HepG2 (cell line): ENCODE measurements around the gene NEMP2. TPM values are rescaled to one million over a fixed set of nuclear protein-coding genes. Genes with fewer than 3 reads are reported as not detected.
"Not testable (repeated sequence)": the region's sequence is repeated elsewhere in the genome, so short reads cannot be mapped to it uniquely, and the experiment has no call there.

Source experiments
- ATAC-seq: fragments of 200-7000 bp; cut with Tn5 transposase; 3 replicates; pipeline ENCODE4 v1.9.1; 2020; ENCODE audit warnings: mild to moderate bottlenecking, moderate library complexity
- BruUV-seq: library from RNA; stranded (reverse); fragments of 400-500 nt; replicated peaks from 2 replicates; lab custom pipeline; 2021; lab: Mats Ljungman, UMichigan
- CTCF ChIA-PET: fragments of 300-600 bp; formaldehyde crosslinking; extraction: SDS; loops from one replicate; lab custom pipeline; 2021; ENCODE audit warnings: low total read pairs, inconsistent platforms, low intra/inter-chr PET ratio; lab: Yijun Ruan, JAX
- POLR2A ChIA-PET: fragments of 350-600 bp; sonication (Branson Sonifier 250); formaldehyde crosslinking; loops from one replicate; lab custom pipeline; 2020; ENCODE audit warnings: antibody characterized with exemption, inconsistent platforms; lab: Yijun Ruan, JAX
- DNase-seq: peaks from one replicate; pipeline ENCODE4 v3.0.0-alpha.2; 2015; ENCODE audit warnings: low spot score
- FAIRE-seq: peaks from 3 replicates; lab custom pipeline; 2011; peaks lifted over from hg19 to GRCh38; lab: Jason Lieb, UNC
- H2AFZ ChIP-seq: one replicate; pipeline ENCODE4 v1.6.1; 2011; ENCODE audit warnings: low read length, inconsistent platforms
- H3K27ac ChIP-seq: fragments of 300-600 bp; 3 replicates; pipeline ENCODE4 v1.8.0; 2011; ENCODE audit warnings: mixed run types, mild to moderate bottlenecking, mixed read lengths, low read length, inconsistent platforms; ENCODE audit not compliant: insufficient read depth; ENCODE audit errors: extremely low read length
- H3K27me3 ChIP-seq, 2 experiments: fragments of 200-600 bp in 1 of 2; 2 replicates in 1 of 2; 3 replicates in 1 of 2; pipeline versions ENCODE4 v1.6.0 to v1.8.0; 2011; ENCODE audit warnings: low read length in 2 of 2, mild to moderate bottlenecking in 2 of 2, moderate library complexity in 2 of 2, inconsistent platforms in 1 of 2; ENCODE audit not compliant: insufficient read depth in 2 of 2, control insufficient read depth in 1 of 2
- H3K36me3 ChIP-seq, 2 experiments: fragments of 200-600 bp in 1 of 2; replicated peaks in 1 of 2; 2 replicates in 1 of 2; 3 replicates in 1 of 2; pipeline versions ENCODE4 v1.5.1 to v1.8.0; 2011; ENCODE audit warnings: low read length in 2 of 2, inconsistent platforms in 1 of 2; ENCODE audit not compliant: insufficient read depth in 2 of 2, control insufficient read depth in 1 of 2
- H3K4me1 ChIP-seq: 2 replicates; pipeline ENCODE4 v1.5.1; 2012; ENCODE audit warnings: low read length, inconsistent platforms; ENCODE audit not compliant: insufficient read depth
- H3K4me2 ChIP-seq: 2 replicates; pipeline ENCODE4 v1.6.0; 2011; ENCODE audit warnings: low read depth, low read length, inconsistent platforms
- H3K4me3 ChIP-seq, 3 experiments: fragments of 200-600 bp in 1 of 3; sonication (generic), shearing (Covaris generic) in 1 of 3; replicated peaks in 1 of 3; 2 replicates each; pipeline ENCODE4 v1.5.1; 2011 to 2016; ENCODE audit warnings: low read length in 3 of 3, inconsistent platforms in 2 of 3, low read depth in 2 of 3, mild to moderate bottlenecking in 2 of 3, control low read depth in 1 of 3, mixed read lengths in 1 of 3; ENCODE audit not compliant: insufficient read depth in 1 of 3
- H3K79me2 ChIP-seq: one replicate; pipeline ENCODE4 v1.6.1; 2011; ENCODE audit warnings: low read length, inconsistent platforms; ENCODE audit not compliant: insufficient read depth
- H3K9ac ChIP-seq: 2 replicates; pipeline ENCODE4 v1.6.0; 2011; ENCODE audit warnings: mild to moderate bottlenecking, low read depth, low read length, inconsistent platforms; ENCODE audit not compliant: insufficient read depth
- H3K9me3 ChIP-seq: 2 replicates; pipeline ENCODE4 v1.5.1; 2012; ENCODE audit warnings: mild to moderate bottlenecking, low read length
- H4K20me1 ChIP-seq: 2 replicates; pipeline ENCODE4 v1.6.0; 2011; ENCODE audit warnings: inconsistent platforms, mild to moderate bottlenecking, low read length, moderate library complexity; ENCODE audit not compliant: insufficient read depth
- ATF4 ChIP-seq, 2 experiments: fragments of 450-650 bp in 1 of 2; sonication (generic) in 1 of 2; formaldehyde crosslinking; IDR thresholded peaks; 2 replicates each; pipeline versions ENCODE4 v1.5.0 to v1.8.0; 2020 to 2022; ENCODE audit warnings: mild to moderate bottlenecking in 1 of 2, missing genetic modification reagents in 1 of 2
- ATF7 ChIP-seq, 2 experiments: fragments of 450-650 bp in 1 of 2; sonication (generic) in 1 of 2; formaldehyde crosslinking in 1 of 2; IDR thresholded peaks; 2 replicates each; pipeline versions ENCODE4 v1.4.0 to v1.6.1; 2016 to 2020; ENCODE audit warnings: antibody characterized with exemption in 1 of 2, mild to moderate bottlenecking in 1 of 2, missing genetic modification reagents in 1 of 2
- CEBPB ChIP-seq: IDR thresholded peaks from 2 replicates; pipeline ENCODE4 v1.6.1; 2011; ENCODE audit warnings: low read depth, low read length, improper control_type of control experiment, borderline replicate concordance
- CEBPG ChIP-seq: IDR thresholded peaks from 2 replicates; pipeline ENCODE4 v1.6.1; 2016
- KLF13 ChIP-seq: sonication (generic); formaldehyde crosslinking; IDR thresholded peaks from 2 replicates; pipeline ENCODE4 v1.4.0; 2020; ENCODE audit warnings: mild to moderate bottlenecking, missing genetic modification reagents
- MAFK ChIP-seq, 2 experiments: IDR thresholded peaks in 1 of 2; conservative IDR thresholded peaks in 1 of 2; 2 replicates each; pipeline ENCODE4 v1.6.1; 2011; ENCODE audit warnings: improper control_type of control experiment in 2 of 2, low read length in 2 of 2
- RFX1 ChIP-seq: fragments of 450-650 bp; IDR thresholded peaks from 2 replicates; pipeline ENCODE4 v1.6.1; 2017
- RFX3 ChIP-seq: IDR thresholded peaks from 2 replicates; pipeline ENCODE4 v1.6.1; 2016; ENCODE audit warnings: missing biosample characterization, missing genetic modification reagents
- WGBS: methylation state at CpG from one replicate; pipeline ENCODE4 v1.1.6; 2017; ENCODE audit warnings: low lambda C conversion rate; 5-methylcytosine and 5-hydroxymethylcytosine counted together
- in situ Hi-C: cut with HindIII; loops from 2 replicates; pipeline ENCODE4 v1.10.0; 2017; ENCODE audit warnings: low pct_unique_long_range_greater_than_20kb; ENCODE audit not compliant: extremely low pct_ligation_motif_present
- intact Hi-C: fragments of 100-400 bp; cut with micrococcal nuclease; formaldehyde crosslinking; loops from one replicate; pipeline ENCODE4 v1.10.0; 2022; ENCODE audit not compliant: unreplicated experiment
- polyA plus RNA-seq, 8 experiments: library from polyadenylated mRNA; depleted of rRNA in 3 of 8; stranded (reverse) in 7 of 8; unstranded in 1 of 8; fragments of >200 nt; fragmentation: Illumina TruSeq in 4 of 8; extraction: Trizol in 4 of 8; gene quantifications; 2 replicates each; pipeline versions ENCODE4 v1.2.1 to v1.2.3, GENCODE V29; 2011 to 2016; ENCODE audit warnings: low read depth in 4 of 8, missing spikeins in 1 of 8, mixed read lengths in 1 of 8; ENCODE audit not compliant: insufficient read depth in 1 of 8
- total RNA-seq, 5 experiments: library from RNA; depleted of rRNA; stranded (reverse); fragments of >200 nt; fragmentation: Illumina TruSeq; extraction: Trizol; gene quantifications; 2 replicates each; pipeline ENCODE4 v1.2.3, GENCODE V29; 2016; ENCODE audit warnings: low read depth in 1 of 5
- TF ChIP-seq, protein P1 (sequence below): sonication (generic); formaldehyde crosslinking; IDR thresholded peaks from 2 replicates; pipeline ENCODE4 v1.4.0; 2020; ENCODE audit warnings: missing genetic modification reagents

The NEMP2 gene
- total and polyA plus RNA-seq, 2 of the 13 experiments (the other 11 are each of a cell fraction or from before 2014, with no cell fraction given) = 2.4 to 9.8 TPM

- FAIRE-seq = no peak
- TF ChIP-seq KLF13 (CRISPR knock-in tag) = no peak
- TF ChIP-seq CEBPB = peak; percentile 62; the same call in 1 of the 2 replicates
- TF ChIP-seq, protein P1, sequence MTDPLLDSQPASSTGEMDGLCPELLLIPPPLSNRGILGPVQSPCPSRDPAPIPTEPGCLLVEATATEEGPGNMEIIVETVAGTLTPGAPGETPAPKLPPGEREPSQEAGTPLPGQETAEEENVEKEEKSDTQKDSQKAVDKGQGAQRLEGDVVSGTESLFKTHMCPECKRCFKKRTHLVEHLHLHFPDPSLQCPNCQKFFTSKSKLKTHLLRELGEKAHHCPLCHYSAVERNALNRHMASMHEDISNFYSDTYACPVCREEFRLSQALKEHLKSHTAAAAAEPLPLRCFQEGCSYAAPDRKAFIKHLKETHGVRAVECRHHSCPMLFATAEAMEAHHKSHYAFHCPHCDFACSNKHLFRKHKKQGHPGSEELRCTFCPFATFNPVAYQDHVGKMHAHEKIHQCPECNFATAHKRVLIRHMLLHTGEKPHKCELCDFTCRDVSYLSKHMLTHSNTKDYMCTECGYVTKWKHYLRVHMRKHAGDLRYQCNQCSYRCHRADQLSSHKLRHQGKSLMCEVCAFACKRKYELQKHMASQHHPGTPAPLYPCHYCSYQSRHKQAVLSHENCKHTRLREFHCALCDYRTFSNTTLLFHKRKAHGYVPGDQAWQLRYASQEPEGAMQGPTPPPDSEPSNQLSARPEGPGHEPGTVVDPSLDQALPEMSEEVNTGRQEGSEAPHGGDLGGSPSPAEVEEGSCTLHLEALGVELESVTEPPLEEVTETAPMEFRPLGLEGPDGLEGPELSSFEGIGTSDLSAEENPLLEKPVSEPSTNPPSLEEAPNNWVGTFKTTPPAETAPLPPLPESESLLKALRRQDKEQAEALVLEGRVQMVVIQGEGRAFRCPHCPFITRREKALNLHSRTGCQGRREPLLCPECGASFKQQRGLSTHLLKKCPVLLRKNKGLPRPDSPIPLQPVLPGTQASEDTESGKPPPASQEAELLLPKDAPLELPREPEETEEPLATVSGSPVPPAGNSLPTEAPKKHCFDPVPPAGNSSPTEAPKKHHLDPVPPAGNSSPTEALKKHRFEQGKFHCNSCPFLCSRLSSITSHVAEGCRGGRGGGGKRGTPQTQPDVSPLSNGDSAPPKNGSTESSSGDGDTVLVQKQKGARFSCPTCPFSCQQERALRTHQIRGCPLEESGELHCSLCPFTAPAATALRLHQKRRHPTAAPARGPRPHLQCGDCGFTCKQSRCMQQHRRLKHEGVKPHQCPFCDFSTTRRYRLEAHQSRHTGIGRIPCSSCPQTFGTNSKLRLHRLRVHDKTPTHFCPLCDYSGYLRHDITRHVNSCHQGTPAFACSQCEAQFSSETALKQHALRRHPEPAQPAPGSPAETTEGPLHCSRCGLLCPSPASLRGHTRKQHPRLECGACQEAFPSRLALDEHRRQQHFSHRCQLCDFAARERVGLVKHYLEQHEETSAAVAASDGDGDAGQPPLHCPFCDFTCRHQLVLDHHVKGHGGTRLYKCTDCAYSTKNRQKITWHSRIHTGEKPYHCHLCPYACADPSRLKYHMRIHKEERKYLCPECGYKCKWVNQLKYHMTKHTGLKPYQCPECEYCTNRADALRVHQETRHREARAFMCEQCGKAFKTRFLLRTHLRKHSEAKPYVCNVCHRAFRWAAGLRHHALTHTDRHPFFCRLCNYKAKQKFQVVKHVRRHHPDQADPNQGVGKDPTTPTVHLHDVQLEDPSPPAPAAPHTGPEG (CRISPR knock-in tag) = no peak
- TF ChIP-seq RFX1 = peak; percentile 49
- TF ChIP-seq RFX3 = 0 out of 2 replicates have a peak, but pooled peaks have one; percentile 45
- no peak for TF ChIP-seq MAFK (conservative IDR thresholded peaks at IDR 0.05 in 1 of 2, IDR thresholded peaks at IDR 0.05 in 1 of 2; ENCODE audit: low read length in 2 of 2)
- peak; percentile 41; the same call in 1 of the 2 replicates for TF ChIP-seq ATF7 (IDR thresholded peaks at IDR 0.05)
- TF ChIP-seq ATF7 (CRISPR knock-in tag; IDR thresholded peaks at IDR 0.05) = no peak
- peak in 1 of 2 experiments; percentile 84; a peak in 2 of 4 replicates for TF ChIP-seq ATF4 (CRISPR knock-in tag; IDR thresholded peaks at IDR 0.05)
- peak; percentile 78 for TF ChIP-seq CEBPG (CRISPR knock-in tag)
- TF ChIP-seq, all 625 proteins: peak for 6
- POLR2A ChIA-PET = no interaction called here
- H3K27ac ChIP-seq = no peak overlapping the region
- no peak overlapping the region for H2AFZ ChIP-seq
- H3K9ac ChIP-seq = no peak overlapping the region
- peaks cover 6% of the 10 kb centered on the region; the same call in 1 of the 2 replicates for H3K9me3 ChIP-seq
- H3K36me3 ChIP-seq = no peaks in the 10 kb centered on the region
- peaks cover 21% of the 10 kb centered on the region for H3K4me1 ChIP-seq
- peak; percentile 29 for DNase-seq
- no TSS peak for BruUV-seq
- no peaks in the 10 kb centered on the region for H4K20me1 ChIP-seq
- intact Hi-C loops = no loop called here
- no peaks in the 10 kb centered on the region for H3K79me2 ChIP-seq
- in situ Hi-C loops = no loop called here
- peak; percentile 45; the same call in 2 of the 3 replicates for ATAC-seq
- H3K4me3 ChIP-seq = no peak overlapping the region
- H3K4me2 ChIP-seq = no peak overlapping the region
- H3K27me3 ChIP-seq = no peaks in the 10 kb centered on the region
- 62% methylated on average over 4 of the region's 4 CpGs for WGBS
- CTCF ChIA-PET = no interaction called here
Measured at GRCh38 chr2:190497428-190497827, 37.1 kb downstream of the NEMP2 start.

GRCh38 chr2:190494600-190495227, 39.8 kb downstream of the NEMP2 start:
- POLR2A ChIA-PET, FAIRE-seq: not testable (repeated sequence)

More at GRCh38 chr2:190494600-190495227, 39.8 kb downstream of the NEMP2 start:
- H3K4me3 ChIP-seq, H3K4me2 ChIP-seq, H3K27ac ChIP-seq, H3K9ac ChIP-seq, intact Hi-C loops, H3K79me2 ChIP-seq, H2AFZ ChIP-seq, H3K9me3 ChIP-seq, DNase-seq, H4K20me1 ChIP-seq, ATAC-seq, in situ Hi-C loops, BruUV-seq, H3K27me3 ChIP-seq, H3K36me3 ChIP-seq, CTCF ChIA-PET: not testable (repeated sequence)
- WGBS = 70% methylated on average over 3 of the region's 3 CpGs
- peaks cover 12% of the 10 kb centered on the region for H3K4me1 ChIP-seq
